Measurements from ENCODE around the gene CACNA2D2.

Gene CACNA2D2

GRCh38 chr3:50442945-50443579 lies 60.4 kb downstream of the CACNA2D2 start:
- ChIA-PET POLR2A (no interaction called here), CTCF (no interaction called here)
- H3K4me1 ChIP-seq (ENCODE audit: control insufficient read depth, insufficient read depth, low read length), result no peaks in the 10 kb centered on the region
- no peak for TF ChIP-seq ZBTB48 (tag by site-specific recombination; IDR thresholded peaks at IDR 0.05)
- TF ChIP-seq ZFHX2 (tag by site-specific recombination; conservative IDR thresholded peaks at IDR 0.05), result peak; percentile 36; the same call in 1 of the 2 replicates
- TF ChIP-seq EGR2 (tag by site-specific recombination; IDR thresholded peaks at IDR 0.05; ENCODE audit: low read depth), result peak; percentile 71
- H3K9me3 ChIP-seq (ENCODE audit: control insufficient read depth, insufficient read depth, low read depth, low read length), result no peaks in the 10 kb centered on the region
- no peaks in the 10 kb centered on the region for H3K36me3 ChIP-seq (ENCODE audit: control insufficient read depth in 2 of 2, insufficient read depth in 1 of 2, low read length in 2 of 2)
- H3K4me3 ChIP-seq (ENCODE audit: low read depth, low read length), result no peak overlapping the region
- no peak overlapping the region for H3K27ac ChIP-seq (ENCODE audit: extremely low read depth, low read depth, low read length)

- Histone ChIP-seq H3K4me3 (ENCODE audit: low read depth, low read length) (no peak overlapping the region), H3K4me1 (ENCODE audit: control insufficient read depth, insufficient read depth, low read length) (no peaks in the 10 kb centered on the region), H3K27ac (ENCODE audit: extremely low read depth, low read depth, low read length) (no peak overlapping the region), H3K36me3 (ENCODE audit: control insufficient read depth in 2 of 2, insufficient read depth in 1 of 2, low read length in 2 of 2) (no peaks in the 10 kb centered on the region), H3K9me3 (ENCODE audit: control insufficient read depth, insufficient read depth, low read depth, low read length) (no peaks in the 10 kb centered on the region)
- POLR2A ChIA-PET, result no interaction called here
- TF ChIP-seq KLF8 (tag by site-specific recombination; IDR thresholded peaks at IDR 0.05) (no peak), ZNF513 (tag by site-specific recombination; IDR thresholded peaks at IDR 0.05) (no peak), PRDM10 (tag by site-specific recombination; IDR thresholded peaks at IDR 0.05) (0 out of 2 replicates have a peak, but pooled peaks have one; percentile 10), ZNF202 (tag by site-specific recombination; IDR thresholded peaks at IDR 0.05; ENCODE audit: borderline replicate concordance) (no peak)
- CTCF ChIA-PET, result interaction anchor here (0.6 kb wide), 1 partner anchor 88 kb away, joined by 4 read pairs; no protein-coding TSS in a partner anchor
Observed at GRCh38 chr3:50441424-50442217, 61.8 kb downstream of the CACNA2D2 start.

GRCh38 chr3:50436114-50436674 lies 67.2 kb downstream of the CACNA2D2 start:
- Histone ChIP-seq H3K9me3 (ENCODE audit: control insufficient read depth, insufficient read depth, low read depth, low read length) (no peaks in the 10 kb centered on the region), H3K36me3 (ENCODE audit: control insufficient read depth in 2 of 2, insufficient read depth in 1 of 2, low read length in 2 of 2) (no peaks in the 10 kb centered on the region), H3K4me1 (ENCODE audit: control insufficient read depth, insufficient read depth, low read length) (no peaks in the 10 kb centered on the region), H3K4me3 (ENCODE audit: low read depth, low read length) (no peak overlapping the region), H3K27ac (ENCODE audit: extremely low read depth, low read depth, low read length) (no peak overlapping the region)
- CTCF ChIA-PET, result interaction anchor here (0.8 to 2.3 kb wide), 10 partner anchors 11 to 177 kb away, joined by 3 to 18 read pairs (median 4); no protein-coding TSS in a partner anchor
- TF ChIP-seq CTCF (tag by site-specific recombination; IDR thresholded peaks at IDR 0.05), result peak; percentile 65
- peak; percentile 67 for TF ChIP-seq SCRT2 (tag by site-specific recombination; IDR thresholded peaks at IDR 0.05)
- TF ChIP-seq ZNF645 (tag by site-specific recombination; IDR thresholded peaks at IDR 0.05), result no peak
- peak; percentile 73 for TF ChIP-seq ZNF654 (tag by site-specific recombination; IDR thresholded peaks at IDR 0.05; ENCODE audit: low read depth)
- no peak for TF ChIP-seq ZNF514 (tag by site-specific recombination; IDR thresholded peaks at IDR 0.05)
- TF ChIP-seq ZNF670 (tag by site-specific recombination; IDR thresholded peaks at IDR 0.05; ENCODE audit: low read depth), result no peak
- POLR2A ChIA-PET, result no interaction called here

Measured in HEK293 (cell line).